IMR-90 (cell line): ENCODE data around the gene LIMS2. TPM values are rescaled to one million over a fixed set of nuclear protein-coding genes. Genes with fewer than 3 reads are reported as not detected.

Source experiments
- ATAC-seq: fragments of 200-7000 bp; cut with Tn5 transposase; 2 replicates; pipeline ENCODE4 v1.9.1; 2020; ENCODE audit warnings: low read depth, mild to moderate bottlenecking, moderate library complexity
- BruUV-seq: library from RNA; stranded (reverse); fragments of 400-500 nt; replicated peaks from 2 replicates; lab custom pipeline; 2021; lab: Mats Ljungman, UMichigan
- CTCF ChIA-PET: fragments of 300-600 bp; formaldehyde crosslinking; extraction: SDS; loops from one replicate; lab custom pipeline; 2021; ENCODE audit warnings: antibody characterized with exemption; lab: Yijun Ruan, JAX
- POLR2A ChIA-PET: fragments of 300-600 bp; sonication (Branson Sonifier 250); formaldehyde crosslinking; loops from one replicate; lab custom pipeline; 2022; ENCODE audit warnings: antibody characterized with exemption; ENCODE audit not compliant: unreplicated experiment; lab: Charles Lee
- DNase-seq: peaks from one replicate; pipeline ENCODE4 v3.0.0; 2013
- H2AFZ ChIP-seq: replicated peaks from 2 replicates; pipeline ENCODE3; 2013; ENCODE audit warnings: low read length, mild to moderate bottlenecking; ENCODE audit not compliant: poor library complexity
- H2AK5ac ChIP-seq: 2 replicates; pipeline ENCODE4 v1.6.1; 2013; ENCODE audit warnings: low read depth, low read length, inconsistent platforms
- H2AK9ac ChIP-seq: replicated peaks from 2 replicates; pipeline ENCODE3; 2013; ENCODE audit warnings: mild to moderate bottlenecking, low read depth, low read length, moderate library complexity; ENCODE audit not compliant: poor library complexity
- H2BK120ac ChIP-seq: 2 replicates; pipeline ENCODE4 v1.6.1; 2013; ENCODE audit warnings: low read depth, low read length, inconsistent platforms
- H2BK15ac ChIP-seq: 3 replicates; pipeline ENCODE4 v1.6.1; 2013; ENCODE audit warnings: low read depth, low read length, inconsistent platforms
- H2BK20ac ChIP-seq: 2 replicates; pipeline ENCODE4 v1.6.1; 2013; ENCODE audit warnings: low read depth, mild to moderate bottlenecking, inconsistent platforms, low read length, moderate library complexity
- H2BK5ac ChIP-seq: 2 replicates; pipeline ENCODE4 v1.6.1; 2013; ENCODE audit warnings: mild to moderate bottlenecking, low read depth, low read length, inconsistent platforms; ENCODE audit not compliant: poor library complexity, severe bottlenecking
- H3K14ac ChIP-seq: replicated peaks from 2 replicates; pipeline ENCODE4 v1.6.1; 2013; ENCODE audit warnings: low read depth, low read length, inconsistent platforms
- H3K18ac ChIP-seq: 2 replicates; pipeline ENCODE4 v1.6.1; 2013; ENCODE audit warnings: low read depth, low read length, control low read depth
- H3K23ac ChIP-seq: 2 replicates; pipeline ENCODE4 v1.6.1; 2013; ENCODE audit warnings: low read depth, low read length, inconsistent platforms
- H3K27ac ChIP-seq: 2 replicates; pipeline ENCODE4 v1.5.1; 2013; ENCODE audit warnings: mild to moderate bottlenecking, control low read depth, low read length; ENCODE audit not compliant: insufficient read depth
- H3K27me3 ChIP-seq: 2 replicates; pipeline ENCODE4 v1.6.1; 2013; ENCODE audit warnings: low read length; ENCODE audit not compliant: control insufficient read depth, insufficient read depth
- H3K36me3 ChIP-seq: 2 replicates; pipeline ENCODE4 v1.6.1; 2013; ENCODE audit warnings: low read length, mixed read lengths; ENCODE audit not compliant: control insufficient read depth, insufficient read depth
- H3K4ac ChIP-seq: 2 replicates; pipeline ENCODE4 v1.6.1; 2013; ENCODE audit warnings: low read depth, low read length, inconsistent platforms
- H3K4me1 ChIP-seq: 2 replicates; pipeline ENCODE4 v1.6.1; 2013; ENCODE audit warnings: low read length, mixed read lengths; ENCODE audit not compliant: control insufficient read depth, insufficient read depth
- H3K4me2 ChIP-seq: 2 replicates; pipeline ENCODE4 v1.6.1; 2013; ENCODE audit warnings: low read depth, mild to moderate bottlenecking, control low read depth, low read length, moderate library complexity
- H3K4me3 ChIP-seq: 2 replicates; pipeline ENCODE4 v1.5.1; 2013; ENCODE audit warnings: low read depth, mild to moderate bottlenecking, control low read depth, low read length, moderate library complexity; ENCODE audit not compliant: insufficient read depth
- H3K56ac ChIP-seq: 2 replicates; pipeline ENCODE4 v1.6.1; 2013; ENCODE audit warnings: low read length, inconsistent platforms; ENCODE audit not compliant: insufficient read depth; ENCODE audit errors: extremely low read depth
- H3K79me1 ChIP-seq, 2 experiments: 2 replicates each; pipeline ENCODE4 v1.6.1; 2013; ENCODE audit warnings: low read length in 2 of 2, inconsistent platforms in 1 of 2, low read depth in 1 of 2
- H3K9ac ChIP-seq: 2 replicates; pipeline ENCODE4 v1.6.1; 2013; ENCODE audit warnings: low read depth, low read length, control low read depth
- H3K9me1 ChIP-seq: 2 replicates; pipeline ENCODE4 v1.6.1; 2013; ENCODE audit warnings: low read length, inconsistent platforms; ENCODE audit not compliant: insufficient read depth
- H3K9me3 ChIP-seq: 2 replicates; pipeline ENCODE4 v1.6.1; 2013; ENCODE audit warnings: low read length; ENCODE audit not compliant: control insufficient read depth, insufficient read depth
- H4K20me1 ChIP-seq: 2 replicates; pipeline ENCODE4 v1.6.1; 2013; ENCODE audit warnings: low read length, inconsistent platforms; ENCODE audit not compliant: insufficient read depth
- H4K5ac ChIP-seq: 2 replicates; pipeline ENCODE4 v1.6.1; 2013; ENCODE audit warnings: mild to moderate bottlenecking, low read depth, low read length, control low read depth
- H4K8ac ChIP-seq, 2 experiments: 2 replicates each; pipeline ENCODE4 v1.6.1; 2013; ENCODE audit warnings: low read depth in 2 of 2, low read length in 2 of 2, control low read depth in 1 of 2, inconsistent platforms in 1 of 2
- H4K91ac ChIP-seq: 2 replicates; pipeline ENCODE4 v1.6.1; 2013; ENCODE audit warnings: low read depth, low read length, inconsistent platforms; ENCODE audit not compliant: insufficient read depth
- BHLHE40 ChIP-seq: fragments of 150-350 bp; IDR thresholded peaks from 2 replicates; pipeline ENCODE4 v1.6.1; 2016; ENCODE audit warnings: mild to moderate bottlenecking, low read depth, low read length
- CEBPB ChIP-seq: IDR thresholded peaks from 2 replicates; pipeline ENCODE4 v1.6.1; 2012; ENCODE audit warnings: low read depth, low read length, improper control_type of control experiment
- CHD1 ChIP-seq: IDR thresholded peaks from 2 replicates; pipeline ENCODE4 v1.6.1; 2012; ENCODE audit warnings: low read depth, low read length, improper control_type of control experiment
- FOS ChIP-seq: fragments of 150-350 bp; IDR thresholded peaks from 2 replicates; pipeline ENCODE4 v1.6.1; 2016; ENCODE audit warnings: low read depth, low read length
- MAFK ChIP-seq: IDR thresholded peaks from 2 replicates; pipeline ENCODE4 v1.6.1; 2012; ENCODE audit warnings: low read depth, low read length, improper control_type of control experiment
- MAZ ChIP-seq: IDR thresholded peaks from 2 replicates; pipeline ENCODE4 v1.6.1; 2012; ENCODE audit warnings: low read depth, mild to moderate bottlenecking, low read length, improper control_type of control experiment, moderate library complexity, borderline replicate concordance
- MXI1 ChIP-seq: IDR thresholded peaks from 2 replicates; pipeline ENCODE4 v1.6.1; 2012; ENCODE audit warnings: low read depth, mild to moderate bottlenecking, low read length, moderate library complexity, borderline replicate concordance
- NFE2L2 ChIP-seq: fragments of 150-350 bp; IDR thresholded peaks from 2 replicates; pipeline ENCODE4 v1.6.1; 2016; ENCODE audit warnings: low read depth, mild to moderate bottlenecking, low read length
- POLR2A ChIP-seq: IDR thresholded peaks from 2 replicates; pipeline ENCODE4 v1.6.1; 2012; ENCODE audit warnings: mild to moderate bottlenecking, low read depth, low read length
- RAD21 ChIP-seq: IDR thresholded peaks from 2 replicates; pipeline ENCODE4 v1.6.1; 2012; ENCODE audit warnings: low read length, improper control_type of control experiment
- RCOR1 ChIP-seq: IDR thresholded peaks from 2 replicates; pipeline ENCODE4 v1.6.1; 2012; ENCODE audit warnings: mild to moderate bottlenecking, low read length, improper control_type of control experiment; ENCODE audit not compliant: insufficient replicate concordance
- RFX5 ChIP-seq: IDR thresholded peaks from 2 replicates; pipeline ENCODE4 v1.8.0; 2012; ENCODE audit warnings: low read depth, mild to moderate bottlenecking, low read length, moderate library complexity
- SMC3 ChIP-seq: fragments of 150-350 bp; IDR thresholded peaks from 2 replicates; pipeline ENCODE4 v1.6.1; 2016; ENCODE audit warnings: low read depth, mild to moderate bottlenecking, antibody characterized with exemption, low read length, moderate library complexity
- WGBS, 2 experiments: methylation state at CpG; one replicate each; pipeline versions ENCODE4 v1.1.5 to v1.1.7; 2013; ENCODE audit warnings: missing lambda C conversion rate in 2 of 2; ENCODE audit not compliant: insufficient read length in 1 of 2; ENCODE audit errors: extremely low coverage in 2 of 2; 5-methylcytosine and 5-hydroxymethylcytosine counted together
- dilution Hi-C: fragments of 300-500 bp; cut with HindIII; formaldehyde crosslinking; loops from one replicate; pipeline ENCODE4 v1.14.3; 2018; ENCODE audit warnings: low sequenced_read_pairs; ENCODE audit not compliant: unreplicated experiment
- in situ Hi-C: fragments of 300-500 bp; cut with MboI; formaldehyde crosslinking; loops from 3 replicates; pipeline ENCODE4 v1.14.3; 2019; ENCODE audit warnings: low sequenced_read_pairs, inconsistent platforms, mixed read lengths
- intact Hi-C: fragments of 100-400 bp; cut with micrococcal nuclease; formaldehyde crosslinking; loops from 2 replicates; pipeline ENCODE4 v1.10.0; 2022
- polyA plus RNA-seq, 3 experiments: library from polyadenylated mRNA; depleted of rRNA; stranded (reverse); fragments of >200 nt; gene quantifications; 2 replicates each; pipeline ENCODE4 v1.2.3, GENCODE V29; 2012; ENCODE audit warnings: low replicate concordance in 1 of 3
- total RNA-seq: library from RNA; depleted of rRNA; stranded (reverse); fragments of >200 nt; gene quantifications from 2 replicates; pipeline ENCODE4 v1.2.3, GENCODE V29; 2012
- TF ChIP-seq, protein P1 (sequence below): conservative IDR thresholded peaks from 2 replicates; pipeline ENCODE4 v1.5.1; 2012; ENCODE audit warnings: mild to moderate bottlenecking, low read depth, low read length, improper control_type of control experiment
- TF ChIP-seq, protein P2 (sequence below): fragments of 150-350 bp; IDR thresholded peaks from 2 replicates; pipeline ENCODE4 v1.6.1; 2017; ENCODE audit warnings: mild to moderate bottlenecking, antibody characterized with exemption, low read length, low read depth
- TF ChIP-seq, protein P3 (sequence below): fragments of 150-350 bp; IDR thresholded peaks from 2 replicates; pipeline ENCODE4 v1.6.1; 2016; ENCODE audit warnings: low read depth, mild to moderate bottlenecking, low read length, moderate library complexity, borderline replicate concordance

LIMS2 gene
- total and polyA plus RNA-seq, 2 of the 4 experiments (the other 2 are of a cell fraction), result 1.3 to 18.8 TPM

DNA sequence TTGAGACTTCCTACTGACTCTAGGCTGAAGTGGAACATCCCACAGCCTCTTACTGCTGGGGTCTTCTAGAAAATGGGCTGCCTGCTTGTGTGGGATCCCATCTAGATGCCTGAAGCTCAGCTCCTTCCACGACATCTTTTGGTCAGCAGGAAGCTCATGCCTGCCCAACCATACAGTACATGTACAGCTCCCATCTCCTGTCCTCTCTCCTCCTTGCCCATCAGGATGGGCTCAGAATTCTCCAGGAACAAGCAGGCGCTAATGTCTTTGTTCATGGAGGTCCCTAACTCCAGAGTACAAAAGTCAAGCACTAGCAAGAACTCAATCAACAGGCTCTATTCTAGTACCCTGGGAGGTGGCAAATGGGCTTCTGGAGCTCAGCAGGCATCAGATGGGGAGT, 61.1 kb downstream of the LIMS2 start:
- Histone ChIP-seq H2BK15ac (no peak overlapping the region), H3K14ac (no peak overlapping the region), H3K4me2 (no peak overlapping the region), H4K20me1 (no peaks in the 10 kb centered on the region), H4K91ac (no peak overlapping the region), H3K27ac (no peak overlapping the region), H2AK9ac (no peak overlapping the region), H2BK5ac (no peak overlapping the region), H3K4me3 (no peak overlapping the region), H4K8ac (no peak overlapping the region), H3K56ac (no peak overlapping the region), H3K27me3 (peaks cover 8% of the 10 kb centered on the region), H4K5ac (no peak overlapping the region), H3K9me3 (peaks cover 21% of the 10 kb centered on the region), H3K18ac (no peak overlapping the region), H2AFZ (no peak overlapping the region), H3K9me1 (no peaks in the 10 kb centered on the region; the same call in 1 of the 2 replicates), H2BK120ac (no peak overlapping the region), H3K79me1 (no peaks in the 10 kb centered on the region), H3K36me3 (no peaks in the 10 kb centered on the region), H2BK20ac (no peak overlapping the region), H3K23ac (no peak overlapping the region), H2AK5ac (no peak overlapping the region), H3K4ac (no peak overlapping the region), H3K4me1 (no peaks in the 10 kb centered on the region), H3K9ac (no peak overlapping the region)
- intact Hi-C loops (no loop called here), dilution Hi-C loops (no loop called here), in situ Hi-C loops (no loop called here)
- ChIA-PET POLR2A (no interaction called here), CTCF (interaction anchor here (0.8 kb wide), 1 partner anchor 23 kb away, joined by 5 read pairs; no protein-coding TSS in a partner anchor)
- TF ChIP-seq MXI1, result no peak
- no peak for TF ChIP-seq NFE2L2
- TF ChIP-seq, protein P1, sequence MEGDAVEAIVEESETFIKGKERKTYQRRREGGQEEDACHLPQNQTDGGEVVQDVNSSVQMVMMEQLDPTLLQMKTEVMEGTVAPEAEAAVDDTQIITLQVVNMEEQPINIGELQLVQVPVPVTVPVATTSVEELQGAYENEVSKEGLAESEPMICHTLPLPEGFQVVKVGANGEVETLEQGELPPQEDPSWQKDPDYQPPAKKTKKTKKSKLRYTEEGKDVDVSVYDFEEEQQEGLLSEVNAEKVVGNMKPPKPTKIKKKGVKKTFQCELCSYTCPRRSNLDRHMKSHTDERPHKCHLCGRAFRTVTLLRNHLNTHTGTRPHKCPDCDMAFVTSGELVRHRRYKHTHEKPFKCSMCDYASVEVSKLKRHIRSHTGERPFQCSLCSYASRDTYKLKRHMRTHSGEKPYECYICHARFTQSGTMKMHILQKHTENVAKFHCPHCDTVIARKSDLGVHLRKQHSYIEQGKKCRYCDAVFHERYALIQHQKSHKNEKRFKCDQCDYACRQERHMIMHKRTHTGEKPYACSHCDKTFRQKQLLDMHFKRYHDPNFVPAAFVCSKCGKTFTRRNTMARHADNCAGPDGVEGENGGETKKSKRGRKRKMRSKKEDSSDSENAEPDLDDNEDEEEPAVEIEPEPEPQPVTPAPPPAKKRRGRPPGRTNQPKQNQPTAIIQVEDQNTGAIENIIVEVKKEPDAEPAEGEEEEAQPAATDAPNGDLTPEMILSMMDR, result no peak
- no peak for TF ChIP-seq FOS
- no peak for TF ChIP-seq CEBPB
- no peak for TF ChIP-seq POLR2A
- TF ChIP-seq CHD1, result no peak
- TF ChIP-seq, protein P2, sequence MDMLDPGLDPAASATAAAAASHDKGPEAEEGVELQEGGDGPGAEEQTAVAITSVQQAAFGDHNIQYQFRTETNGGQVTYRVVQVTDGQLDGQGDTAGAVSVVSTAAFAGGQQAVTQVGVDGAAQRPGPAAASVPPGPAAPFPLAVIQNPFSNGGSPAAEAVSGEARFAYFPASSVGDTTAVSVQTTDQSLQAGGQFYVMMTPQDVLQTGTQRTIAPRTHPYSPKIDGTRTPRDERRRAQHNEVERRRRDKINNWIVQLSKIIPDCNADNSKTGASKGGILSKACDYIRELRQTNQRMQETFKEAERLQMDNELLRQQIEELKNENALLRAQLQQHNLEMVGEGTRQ, result no peak
- no peak for TF ChIP-seq MAZ
- no peak for TF ChIP-seq SMC3
- no peak for TF ChIP-seq RCOR1
- TF ChIP-seq, protein P3, sequence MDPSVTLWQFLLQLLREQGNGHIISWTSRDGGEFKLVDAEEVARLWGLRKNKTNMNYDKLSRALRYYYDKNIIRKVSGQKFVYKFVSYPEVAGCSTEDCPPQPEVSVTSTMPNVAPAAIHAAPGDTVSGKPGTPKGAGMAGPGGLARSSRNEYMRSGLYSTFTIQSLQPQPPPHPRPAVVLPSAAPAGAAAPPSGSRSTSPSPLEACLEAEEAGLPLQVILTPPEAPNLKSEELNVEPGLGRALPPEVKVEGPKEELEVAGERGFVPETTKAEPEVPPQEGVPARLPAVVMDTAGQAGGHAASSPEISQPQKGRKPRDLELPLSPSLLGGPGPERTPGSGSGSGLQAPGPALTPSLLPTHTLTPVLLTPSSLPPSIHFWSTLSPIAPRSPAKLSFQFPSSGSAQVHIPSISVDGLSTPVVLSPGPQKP, result no peak
- no peak for TF ChIP-seq RFX5
- TF ChIP-seq RAD21, result no peak
- no peak for TF ChIP-seq BHLHE40
- TF ChIP-seq MAFK, result no peak
- no TSS peak for BruUV-seq
- ATAC-seq (no peak), DNase-seq (no peak)
- 33% methylated on average over 1 of the region's 2 CpGs; no CpG with 5 or more reads in 1 of the 2 experiments for WGBS, 2 experiments
